GM06990 (cell line): Measurements from ENCODE around the gene PLA2G4A.
A peak's percentile ranks its signal among the peaks of the same experiment; 100 is the strongest.

Experiments used
- DNase-seq: peaks from one replicate; pipeline ENCODE4 v3.0.0-alpha.2; 2011; ENCODE audit not compliant: insufficient read length; ENCODE audit errors: extremely low read depth
- H3K27me3 ChIP-seq: replicated peaks from 2 replicates; pipeline ENCODE4 v1.6.0; 2011; ENCODE audit warnings: low read length; ENCODE audit not compliant: control insufficient read depth, insufficient read depth
- H3K36me3 ChIP-seq: 2 replicates; pipeline ENCODE4 v1.5.1; 2011; ENCODE audit warnings: low read length; ENCODE audit not compliant: control insufficient read depth, insufficient read depth
- H3K4me3 ChIP-seq: replicated peaks from 2 replicates; pipeline ENCODE4 v1.5.1; 2011; ENCODE audit warnings: low read depth, mild to moderate bottlenecking, control low read depth, low read length
- TF ChIP-seq, protein P1 (sequence below): IDR thresholded peaks from 2 replicates; pipeline ENCODE4 v1.5.1; 2011; ENCODE audit warnings: low read length, control low read depth, mild to moderate bottlenecking, inconsistent platforms; ENCODE audit not compliant: insufficient read depth, poor library complexity, severe bottlenecking

PLA2G4A gene

DNA sequence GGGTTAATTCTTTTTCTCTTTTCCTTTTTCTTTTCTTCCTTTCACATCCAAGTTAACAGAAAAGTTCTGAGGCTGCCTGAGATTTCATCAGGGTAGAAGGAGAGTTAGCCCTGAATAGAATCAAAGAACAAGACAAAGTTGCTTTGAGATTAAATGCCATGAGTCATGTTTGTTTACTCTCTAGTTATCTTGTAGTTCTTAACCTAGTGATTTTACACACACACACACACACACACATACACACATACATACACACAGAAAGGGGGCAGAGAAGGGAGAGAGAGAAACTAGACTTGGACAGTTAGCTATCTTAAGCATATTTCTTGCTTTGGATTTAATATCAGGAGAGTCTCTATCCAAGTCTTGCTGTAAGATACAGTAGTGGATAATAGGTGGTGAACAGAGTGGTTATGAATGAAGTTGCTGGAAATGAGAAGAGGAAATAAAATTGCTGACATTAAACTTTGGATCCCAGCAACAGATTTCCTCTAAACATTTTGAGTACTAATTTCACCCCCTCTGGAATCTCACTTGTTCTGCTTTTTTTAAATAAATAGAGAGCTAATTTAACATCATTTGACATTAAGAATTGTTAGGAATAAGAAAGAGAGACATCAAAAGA is 19.9 kb downstream of the PLA2G4A start:
- H3K4me3 ChIP-seq = no peak overlapping the region
- H3K27me3 ChIP-seq = no peaks in the 10 kb centered on the region
- DNase-seq = no peak
- TF ChIP-seq, protein P1, sequence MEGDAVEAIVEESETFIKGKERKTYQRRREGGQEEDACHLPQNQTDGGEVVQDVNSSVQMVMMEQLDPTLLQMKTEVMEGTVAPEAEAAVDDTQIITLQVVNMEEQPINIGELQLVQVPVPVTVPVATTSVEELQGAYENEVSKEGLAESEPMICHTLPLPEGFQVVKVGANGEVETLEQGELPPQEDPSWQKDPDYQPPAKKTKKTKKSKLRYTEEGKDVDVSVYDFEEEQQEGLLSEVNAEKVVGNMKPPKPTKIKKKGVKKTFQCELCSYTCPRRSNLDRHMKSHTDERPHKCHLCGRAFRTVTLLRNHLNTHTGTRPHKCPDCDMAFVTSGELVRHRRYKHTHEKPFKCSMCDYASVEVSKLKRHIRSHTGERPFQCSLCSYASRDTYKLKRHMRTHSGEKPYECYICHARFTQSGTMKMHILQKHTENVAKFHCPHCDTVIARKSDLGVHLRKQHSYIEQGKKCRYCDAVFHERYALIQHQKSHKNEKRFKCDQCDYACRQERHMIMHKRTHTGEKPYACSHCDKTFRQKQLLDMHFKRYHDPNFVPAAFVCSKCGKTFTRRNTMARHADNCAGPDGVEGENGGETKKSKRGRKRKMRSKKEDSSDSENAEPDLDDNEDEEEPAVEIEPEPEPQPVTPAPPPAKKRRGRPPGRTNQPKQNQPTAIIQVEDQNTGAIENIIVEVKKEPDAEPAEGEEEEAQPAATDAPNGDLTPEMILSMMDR = no peak
- no peaks in the 10 kb centered on the region for H3K36me3 ChIP-seq

DNA sequence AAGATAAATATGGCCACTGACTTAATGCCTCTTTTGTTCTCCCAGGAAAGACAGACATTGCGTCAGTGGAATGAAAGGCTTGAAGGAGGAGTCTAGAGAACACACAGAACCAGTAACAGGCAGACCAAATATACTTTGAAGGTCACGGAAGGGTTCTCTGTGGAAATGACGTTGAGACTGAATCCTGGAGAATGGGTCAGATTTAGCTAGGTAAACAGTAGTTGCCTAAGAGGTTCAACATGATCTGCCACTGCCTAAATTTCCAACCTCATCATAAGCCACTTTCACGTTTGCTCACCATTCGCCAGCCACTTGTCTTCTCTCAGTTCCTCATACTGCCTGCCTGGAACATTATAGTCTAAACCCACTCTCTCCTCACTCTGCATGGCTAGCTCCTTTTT is 20.5 kb downstream of the PLA2G4A start:
- Histone ChIP-seq H3K27me3 (no peaks in the 10 kb centered on the region), H3K4me3 (no peak overlapping the region), H3K36me3 (no peaks in the 10 kb centered on the region)
- DNase-seq = peak; percentile 66
- TF ChIP-seq, protein P1 = no peak

DNA sequence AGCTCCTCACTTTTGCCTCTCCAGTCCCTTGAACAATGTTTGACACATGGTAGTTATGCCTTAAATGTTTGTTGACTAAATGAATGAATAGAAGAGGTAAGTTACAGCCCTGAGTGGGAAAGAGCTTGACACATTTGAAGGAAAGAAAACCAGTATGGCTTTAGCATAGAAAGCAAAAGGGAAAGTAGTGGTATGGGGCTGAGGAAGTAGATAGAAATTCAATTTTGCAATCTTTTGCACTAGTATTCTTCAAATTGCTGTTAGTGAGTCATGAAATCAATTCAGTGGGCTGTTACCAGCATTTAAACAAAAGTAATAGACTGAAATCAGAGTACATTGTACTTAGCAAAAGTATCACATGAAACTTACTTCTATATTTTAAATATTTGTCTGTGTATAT is 21.1 kb downstream of the PLA2G4A start:
- Histone ChIP-seq H3K27me3 (no peaks in the 10 kb centered on the region), H3K4me3 (no peak overlapping the region; the same call in 1 of the 2 replicates), H3K36me3 (no peaks in the 10 kb centered on the region)
- no peak for DNase-seq
- TF ChIP-seq, protein P1 = no peak

DNA sequence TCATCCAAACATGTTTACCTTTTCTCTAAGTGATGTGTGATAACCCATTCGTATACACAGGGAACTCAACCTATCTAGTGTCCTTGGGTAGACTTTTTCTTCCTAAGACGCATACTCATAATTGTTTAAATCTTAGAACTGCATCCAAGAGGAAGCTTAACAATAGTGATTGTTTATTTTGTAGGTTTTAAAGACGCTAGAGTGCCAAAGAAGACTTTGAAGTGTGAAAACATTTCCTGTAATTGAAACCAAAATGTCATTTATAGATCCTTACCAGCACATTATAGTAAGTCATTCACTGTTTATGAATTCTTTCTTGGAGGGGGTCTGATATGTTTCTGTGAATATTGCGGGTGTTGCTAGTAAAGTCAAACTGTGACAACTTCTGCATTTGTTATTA is 25.4 kb downstream of the PLA2G4A start:
- no peak for DNase-seq
- no peak overlapping the region for H3K4me3 ChIP-seq
- no peaks in the 10 kb centered on the region for H3K36me3 ChIP-seq
- no peaks in the 10 kb centered on the region for H3K27me3 ChIP-seq
- TF ChIP-seq, protein P1 = no peak

DNA sequence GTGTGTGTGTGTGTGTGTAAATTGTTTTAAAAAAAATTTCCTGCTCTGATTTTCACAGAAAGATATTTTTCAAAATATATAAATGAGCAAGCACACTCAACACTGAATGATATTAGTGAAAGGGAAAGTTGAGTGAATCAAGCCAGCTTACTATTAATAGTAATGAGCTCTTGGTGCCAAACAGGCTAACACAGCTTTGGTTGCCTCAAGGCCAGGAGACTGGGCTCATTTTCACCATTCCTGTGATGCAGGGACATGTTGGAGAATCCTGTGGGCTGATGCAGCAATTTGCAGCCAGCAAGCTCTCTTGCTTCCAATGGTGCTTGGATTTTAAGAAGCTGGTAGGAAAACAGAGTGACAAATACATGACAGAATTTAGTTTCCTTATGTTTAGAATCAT is 30.2 kb downstream of the PLA2G4A start:
- no peaks in the 10 kb centered on the region for H3K36me3 ChIP-seq
- DNase-seq = no peak
- TF ChIP-seq, protein P1 = no peak
- no peak overlapping the region for H3K4me3 ChIP-seq
- no peaks in the 10 kb centered on the region for H3K27me3 ChIP-seq

DNA sequence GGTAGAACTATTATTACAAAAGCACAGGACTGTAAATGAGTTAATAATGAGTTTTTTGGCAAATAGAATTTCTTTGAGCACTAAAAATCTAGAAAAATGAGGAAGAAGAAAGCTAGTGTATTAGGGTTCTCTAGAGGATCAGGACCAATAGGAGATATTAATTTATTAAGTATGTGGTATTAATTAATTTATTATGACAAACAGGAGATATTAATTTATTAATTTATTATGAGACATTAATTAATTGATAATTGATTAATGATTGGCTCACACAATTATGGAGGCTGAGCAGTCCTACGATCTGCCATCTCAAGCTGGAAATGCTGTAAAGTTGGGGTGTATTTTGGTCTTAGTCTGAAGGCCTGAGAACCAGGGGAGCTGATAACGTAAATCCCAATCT is 31.2 kb downstream of the PLA2G4A start:
- DNase-seq = no peak
- TF ChIP-seq, protein P1 = no peak
- Histone ChIP-seq H3K27me3 (no peaks in the 10 kb centered on the region), H3K36me3 (no peaks in the 10 kb centered on the region), H3K4me3 (no peak overlapping the region)
